GM10266 (cell line): ENCODE measurements around the gene CPNE6.

Source experiments
- DNase-seq: peaks from one replicate; pipeline ENCODE4 v3.0.0; 2012; ENCODE audit errors: extremely low spot score
- TF ChIP-seq, protein P1 (sequence below): IDR thresholded peaks from 2 replicates; pipeline ENCODE4 v1.5.1; 2012; ENCODE audit warnings: mild to moderate bottlenecking, low read depth; ENCODE audit not compliant: control insufficient read depth, insufficient read depth; ENCODE audit errors: missing control alignments

The CPNE6 gene

DNA sequence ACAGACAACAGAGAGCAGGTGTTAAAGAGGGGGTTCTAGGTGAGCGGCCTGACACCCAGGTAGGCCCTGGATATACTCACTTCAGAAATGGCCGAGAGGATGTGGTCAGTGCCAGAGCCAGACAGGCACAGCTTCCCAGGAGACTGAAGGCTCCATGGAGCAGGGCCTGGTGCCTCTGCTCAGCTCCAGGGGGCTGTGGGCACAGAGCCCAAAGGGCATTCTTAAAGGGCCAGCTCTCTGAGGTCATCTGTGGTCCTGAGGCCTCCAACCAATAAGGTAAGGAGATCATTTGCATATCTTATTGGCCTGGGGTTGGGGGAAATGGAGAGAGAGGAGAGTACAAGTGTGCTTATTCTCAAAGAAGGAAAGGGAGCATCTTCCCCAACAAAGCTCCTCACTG is 13.1 kb downstream of the CPNE6 start:
- TF ChIP-seq, protein P1, sequence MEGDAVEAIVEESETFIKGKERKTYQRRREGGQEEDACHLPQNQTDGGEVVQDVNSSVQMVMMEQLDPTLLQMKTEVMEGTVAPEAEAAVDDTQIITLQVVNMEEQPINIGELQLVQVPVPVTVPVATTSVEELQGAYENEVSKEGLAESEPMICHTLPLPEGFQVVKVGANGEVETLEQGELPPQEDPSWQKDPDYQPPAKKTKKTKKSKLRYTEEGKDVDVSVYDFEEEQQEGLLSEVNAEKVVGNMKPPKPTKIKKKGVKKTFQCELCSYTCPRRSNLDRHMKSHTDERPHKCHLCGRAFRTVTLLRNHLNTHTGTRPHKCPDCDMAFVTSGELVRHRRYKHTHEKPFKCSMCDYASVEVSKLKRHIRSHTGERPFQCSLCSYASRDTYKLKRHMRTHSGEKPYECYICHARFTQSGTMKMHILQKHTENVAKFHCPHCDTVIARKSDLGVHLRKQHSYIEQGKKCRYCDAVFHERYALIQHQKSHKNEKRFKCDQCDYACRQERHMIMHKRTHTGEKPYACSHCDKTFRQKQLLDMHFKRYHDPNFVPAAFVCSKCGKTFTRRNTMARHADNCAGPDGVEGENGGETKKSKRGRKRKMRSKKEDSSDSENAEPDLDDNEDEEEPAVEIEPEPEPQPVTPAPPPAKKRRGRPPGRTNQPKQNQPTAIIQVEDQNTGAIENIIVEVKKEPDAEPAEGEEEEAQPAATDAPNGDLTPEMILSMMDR: no peak
- DNase-seq: no peak

DNA sequence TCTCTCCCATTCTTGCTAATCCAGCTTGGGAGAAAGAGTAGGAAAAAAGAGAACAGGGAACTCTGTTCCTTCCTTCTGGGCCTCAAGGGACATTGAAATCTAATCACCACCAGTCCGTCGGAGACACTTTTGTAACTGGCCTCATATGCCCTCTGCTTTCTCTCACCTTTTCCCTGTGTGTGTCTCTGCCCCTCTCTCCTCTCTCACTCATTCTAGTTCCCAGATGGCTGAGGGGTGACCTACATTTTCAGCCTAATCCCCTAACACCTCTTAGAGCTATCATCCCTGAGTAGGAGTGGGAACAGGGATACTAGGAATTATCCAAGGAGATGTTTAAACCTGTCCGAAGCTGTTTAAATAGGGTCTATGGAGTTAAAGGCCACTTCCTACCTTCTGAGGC is 13.9 kb downstream of the CPNE6 start:
- DNase-seq: no peak
- TF ChIP-seq, protein P1: no peak

DNA sequence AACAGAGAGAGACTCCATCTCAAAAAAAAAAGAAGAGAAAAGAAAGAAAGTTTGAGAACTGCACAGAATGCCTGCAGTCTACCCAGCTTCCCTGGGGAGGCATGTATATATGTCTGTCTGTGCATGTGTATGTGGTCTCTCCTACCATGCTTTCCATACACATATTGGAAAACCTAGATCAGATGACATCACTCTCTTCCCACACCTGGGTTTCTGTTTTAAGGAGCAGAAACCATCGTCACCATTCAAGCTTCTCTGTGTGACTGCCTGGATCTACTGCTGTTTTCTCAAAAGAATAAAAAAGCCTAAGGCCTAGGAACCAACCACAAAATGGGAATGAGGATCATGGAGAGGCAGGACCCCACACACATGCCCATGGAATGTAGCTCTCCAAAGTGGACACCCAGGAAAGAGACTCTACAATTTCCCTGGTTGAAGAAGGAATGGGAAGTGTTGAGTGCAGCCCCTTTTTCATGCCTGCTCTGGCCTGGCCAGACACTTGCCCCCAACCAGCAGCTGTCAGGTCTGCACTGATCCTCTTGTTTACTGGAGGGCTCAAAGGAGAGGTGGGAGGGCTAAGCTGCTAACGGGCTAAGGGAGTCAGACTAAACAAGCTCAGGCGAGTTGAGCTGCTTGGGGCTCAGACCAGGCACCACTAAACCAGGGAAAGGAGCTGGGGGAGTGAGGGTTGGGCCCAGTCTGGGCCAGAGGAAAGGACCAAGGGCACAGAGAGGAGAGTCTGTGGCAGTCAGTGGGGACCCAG is 15.0 kb downstream of the CPNE6 start:
- no peak for DNase-seq
- TF ChIP-seq, protein P1: no peak

DNA sequence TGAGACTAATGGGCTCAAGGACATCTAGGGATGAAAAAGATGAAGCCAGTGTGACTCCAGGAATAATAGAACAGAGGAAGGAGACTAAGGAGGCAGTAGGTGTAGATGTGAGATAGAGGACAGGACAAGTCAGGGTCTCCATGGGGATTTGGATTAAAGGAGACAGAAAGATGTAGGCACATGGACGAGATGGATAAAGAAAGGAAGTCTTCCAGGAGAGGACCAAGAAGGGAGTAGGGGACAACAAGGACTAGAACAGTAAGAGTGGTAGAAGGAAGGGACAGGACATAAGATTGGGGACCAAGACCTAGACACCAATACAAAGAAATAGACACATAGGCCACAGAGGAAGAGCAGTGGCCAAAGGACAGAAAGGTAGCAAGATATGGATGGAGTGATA is 15.6 kb downstream of the CPNE6 start:
- TF ChIP-seq, protein P1: no peak
- no peak for DNase-seq

DNA sequence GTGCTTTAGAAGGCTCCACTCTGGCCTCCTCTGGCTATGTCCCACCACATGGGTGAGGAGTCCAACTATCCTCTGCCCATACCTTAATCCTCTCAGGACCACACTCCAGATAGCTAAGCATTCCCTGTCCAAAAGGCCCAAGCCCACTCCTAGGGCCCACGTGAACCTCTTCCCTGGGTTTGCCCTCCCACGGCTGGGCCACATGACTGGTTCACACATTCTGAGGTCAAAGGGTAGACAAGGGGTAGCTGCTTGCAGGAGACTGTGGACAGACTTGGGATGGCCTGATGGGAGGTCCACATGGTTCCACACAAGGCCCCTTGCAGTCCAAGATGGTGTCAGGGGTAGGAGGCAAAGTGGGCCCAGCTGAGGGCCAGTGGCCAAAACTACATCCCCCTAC is 16.7 kb downstream of the CPNE6 start:
- TF ChIP-seq, protein P1: no peak
- DNase-seq: no peak

DNA sequence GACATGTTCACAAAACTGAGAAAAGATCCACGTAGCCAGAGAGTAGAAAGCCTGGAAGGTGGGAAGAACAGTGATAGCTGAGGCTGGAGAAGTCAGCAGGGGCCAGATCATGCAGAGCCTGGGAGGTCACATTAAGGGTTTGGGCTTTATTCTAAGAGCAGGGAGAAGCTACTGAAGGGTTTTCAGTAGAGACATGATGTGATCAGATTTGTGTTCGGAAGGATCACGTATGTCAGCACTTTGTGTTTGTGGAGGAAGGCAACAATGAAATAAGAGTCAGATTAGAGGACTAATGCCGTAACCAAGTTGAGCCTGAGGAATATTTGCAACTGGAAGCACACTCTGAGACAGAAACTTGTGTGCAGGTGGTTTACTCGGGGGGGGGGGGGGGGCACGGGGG is 18.5 kb downstream of the CPNE6 start:
- TF ChIP-seq, protein P1: no peak
- no peak for DNase-seq

DNA sequence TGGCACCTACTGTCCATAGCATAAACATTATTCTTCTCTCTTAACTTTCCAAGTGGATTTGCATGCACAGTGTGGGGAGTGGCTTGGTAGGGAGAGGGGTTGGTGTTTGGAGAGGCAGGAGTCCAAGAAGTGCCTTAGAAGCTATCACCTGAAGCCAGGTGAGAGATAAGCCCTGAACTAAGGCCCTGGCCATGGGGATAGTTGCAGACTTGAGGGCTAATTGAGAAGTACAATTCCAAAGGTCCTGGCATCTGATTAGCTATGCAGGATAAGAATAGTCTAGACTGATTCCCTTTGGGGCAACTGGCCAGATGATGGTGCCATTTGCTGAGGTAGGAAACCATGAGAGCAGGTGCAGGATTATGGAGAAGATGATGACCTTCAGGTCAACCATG is 20.7 kb downstream of the CPNE6 start:
- TF ChIP-seq, protein P1: no peak
- DNase-seq: no peak
